OCI-LY1 (cell line): ENCODE results near the gene TIMELESS.
"Not testable (repeated sequence)": the region's sequence is repeated elsewhere in the genome, so short reads cannot be mapped to it uniquely, and the experiment has no call there.

ENCODE experiments used
- H2AFZ ChIP-seq: fragments of 200-600 bp; sonication (generic), shearing (Covaris generic); 2 replicates; pipeline ENCODE4 v1.6.0; 2014; ENCODE audit warnings: antibody characterized with exemption, mild to moderate bottlenecking, low read length
- H3F3A ChIP-seq: fragments of 200-600 bp; sonication (generic), shearing (Covaris generic); 2 replicates; pipeline ENCODE4 v1.6.0; 2014; ENCODE audit warnings: mild to moderate bottlenecking, antibody characterized with exemption, low read length, moderate library complexity; ENCODE audit not compliant: insufficient read depth
- H3K27ac ChIP-seq: fragments of 200-600 bp; sonication (generic); 2 replicates; pipeline ENCODE4 v1.5.1; 2014; ENCODE audit warnings: low read length, mixed run types, mild to moderate bottlenecking, low read depth; ENCODE audit not compliant: poor library complexity, severe bottlenecking
- H3K27me3 ChIP-seq: fragments of 200-600 bp; sonication (generic); 2 replicates; pipeline ENCODE4 v1.6.0; 2014; ENCODE audit warnings: antibody characterized with exemption, mild to moderate bottlenecking, low read length, moderate library complexity; ENCODE audit not compliant: insufficient read depth
- H3K36me3 ChIP-seq: fragments of 200-600 bp; sonication (generic); 2 replicates; pipeline ENCODE4 v1.6.1; 2014; ENCODE audit warnings: mild to moderate bottlenecking, antibody characterized with exemption, low read length, moderate library complexity, mixed read lengths; ENCODE audit not compliant: insufficient read depth
- H3K4me1 ChIP-seq: fragments of 200-600 bp; sonication (generic); 2 replicates; pipeline ENCODE4 v1.5.1; 2014; ENCODE audit warnings: mild to moderate bottlenecking, low read length, moderate library complexity; ENCODE audit not compliant: insufficient read depth, severe bottlenecking
- H3K4me2 ChIP-seq: fragments of 200-600 bp; sonication (generic), shearing (Covaris generic); 2 replicates; pipeline ENCODE4 v1.6.1; 2014; ENCODE audit warnings: low read length
- H3K4me3 ChIP-seq: fragments of 200-600 bp; sonication (generic); 2 replicates; pipeline ENCODE4 v1.5.1; 2014; ENCODE audit warnings: low read length, low read depth, mild to moderate bottlenecking, mixed read lengths; ENCODE audit not compliant: poor library complexity, severe bottlenecking
- H3K79me2 ChIP-seq: fragments of 200-600 bp; shearing (Covaris generic); 2 replicates; pipeline ENCODE4 v1.6.1; 2016; ENCODE audit warnings: mixed run types, low read length, mixed read lengths; ENCODE audit not compliant: insufficient read depth
- H3K9ac ChIP-seq: fragments of 200-600 bp; sonication (generic), shearing (Covaris generic); 2 replicates; pipeline ENCODE4 v1.6.1; 2014; ENCODE audit warnings: mild to moderate bottlenecking, low read length, mixed read lengths
- H3K9me2 ChIP-seq: fragments of 200-600 bp; sonication (generic), shearing (Covaris generic); 2 replicates; pipeline ENCODE4 v1.6.1; 2014; ENCODE audit warnings: low read depth, mild to moderate bottlenecking, low read length, mixed read lengths
- H3K9me3 ChIP-seq: fragments of 200-600 bp; shearing (Covaris generic); 2 replicates; pipeline ENCODE4 v1.6.1; 2014; ENCODE audit warnings: low read length, mixed read lengths
- H4K20me1 ChIP-seq: fragments of 200-600 bp; sonication (generic), shearing (Covaris generic); 2 replicates; pipeline ENCODE4 v1.6.0; 2016; ENCODE audit warnings: mild to moderate bottlenecking, low read length; ENCODE audit not compliant: insufficient read depth
- CTCF ChIP-seq: fragments of 200-600 bp; sonication (generic), shearing (Covaris generic); IDR thresholded peaks from 2 replicates; pipeline ENCODE4 v1.5.1; 2017; ENCODE audit warnings: mild to moderate bottlenecking, antibody characterized with exemption, low read length, moderate library complexity, mixed read lengths
- EZH2 ChIP-seq: fragments of 200-600 bp; sonication (generic), shearing (Covaris generic); IDR thresholded peaks from 2 replicates; pipeline ENCODE4 v1.8.0; 2017; ENCODE audit warnings: borderline replicate concordance, mixed run types, mild to moderate bottlenecking, antibody characterized with exemption, low read length, moderate library complexity, mixed read lengths

The TIMELESS gene

GRCh38 chr12:56401125-56401524 lies 48.1 kb downstream of the TIMELESS start:
- H3F3A ChIP-seq, H3K4me2 ChIP-seq, H3K27me3 ChIP-seq, H3K9me3 ChIP-seq, H3K9me2 ChIP-seq, H4K20me1 ChIP-seq, H3K36me3 ChIP-seq, H3K9ac ChIP-seq, H3K27ac ChIP-seq, H3K4me1 ChIP-seq, H3K4me3 ChIP-seq, H2AFZ ChIP-seq, H3K79me2 ChIP-seq: not testable (repeated sequence)

GRCh38 chr12:56399466-56399865 lies 49.8 kb downstream of the TIMELESS start:
- not testable (repeated sequence) for H3K36me3 ChIP-seq, H3K9me2 ChIP-seq, H3F3A ChIP-seq, H3K4me2 ChIP-seq, H3K9ac ChIP-seq, H2AFZ ChIP-seq, H3K27me3 ChIP-seq, H3K9me3 ChIP-seq, H3K27ac ChIP-seq, H3K79me2 ChIP-seq, H3K4me3 ChIP-seq, H4K20me1 ChIP-seq, H3K4me1 ChIP-seq

GRCh38 chr12:56398324-56398723 lies 50.9 kb downstream of the TIMELESS start:
- TF ChIP-seq EZH2 (no peak), CTCF (no peak)
- H3K9ac ChIP-seq, result no peak overlapping the region
- no peak overlapping the region for H3K27ac ChIP-seq

GRCh38 chr12:56392331-56392730 lies 56.9 kb downstream of the TIMELESS start:
- no peak overlapping the region for H3K27ac ChIP-seq
- no peak overlapping the region for H3K9ac ChIP-seq
- no peaks in the 10 kb centered on the region for H3K27me3 ChIP-seq
- H3K4me3 ChIP-seq, result no peak overlapping the region
- H2AFZ ChIP-seq, result no peak overlapping the region
- no peaks in the 10 kb centered on the region for H3K9me2 ChIP-seq
- no peak overlapping the region for H3K4me2 ChIP-seq
- no peaks in the 10 kb centered on the region for H3K9me3 ChIP-seq
- H4K20me1 ChIP-seq, result no peaks in the 10 kb centered on the region
- no peak for TF ChIP-seq EZH2
- no peak for TF ChIP-seq CTCF
- H3K79me2 ChIP-seq, result no peaks in the 10 kb centered on the region
- no peaks in the 10 kb centered on the region for H3F3A ChIP-seq
- no peaks in the 10 kb centered on the region for H3K36me3 ChIP-seq
- no peaks in the 10 kb centered on the region for H3K4me1 ChIP-seq

More at GRCh38 chr12:56398324-56398723, 50.9 kb downstream of the TIMELESS start:
- H3K4me2 ChIP-seq, result no peak overlapping the region
- H3K4me1 ChIP-seq, result no peaks in the 10 kb centered on the region
- H4K20me1 ChIP-seq, result no peaks in the 10 kb centered on the region
- no peak overlapping the region for H2AFZ ChIP-seq
- H3F3A ChIP-seq, result no peaks in the 10 kb centered on the region
- no peaks in the 10 kb centered on the region for H3K9me3 ChIP-seq
- no peaks in the 10 kb centered on the region; the same call in 1 of the 2 replicates for H3K36me3 ChIP-seq
- H3K4me3 ChIP-seq, result no peak overlapping the region
- no peaks in the 10 kb centered on the region for H3K9me2 ChIP-seq
- no peaks in the 10 kb centered on the region for H3K27me3 ChIP-seq
- no peaks in the 10 kb centered on the region for H3K79me2 ChIP-seq
